Measurements from ENCODE around the gene B3GNT2.

B3GNT2 gene

DNA sequence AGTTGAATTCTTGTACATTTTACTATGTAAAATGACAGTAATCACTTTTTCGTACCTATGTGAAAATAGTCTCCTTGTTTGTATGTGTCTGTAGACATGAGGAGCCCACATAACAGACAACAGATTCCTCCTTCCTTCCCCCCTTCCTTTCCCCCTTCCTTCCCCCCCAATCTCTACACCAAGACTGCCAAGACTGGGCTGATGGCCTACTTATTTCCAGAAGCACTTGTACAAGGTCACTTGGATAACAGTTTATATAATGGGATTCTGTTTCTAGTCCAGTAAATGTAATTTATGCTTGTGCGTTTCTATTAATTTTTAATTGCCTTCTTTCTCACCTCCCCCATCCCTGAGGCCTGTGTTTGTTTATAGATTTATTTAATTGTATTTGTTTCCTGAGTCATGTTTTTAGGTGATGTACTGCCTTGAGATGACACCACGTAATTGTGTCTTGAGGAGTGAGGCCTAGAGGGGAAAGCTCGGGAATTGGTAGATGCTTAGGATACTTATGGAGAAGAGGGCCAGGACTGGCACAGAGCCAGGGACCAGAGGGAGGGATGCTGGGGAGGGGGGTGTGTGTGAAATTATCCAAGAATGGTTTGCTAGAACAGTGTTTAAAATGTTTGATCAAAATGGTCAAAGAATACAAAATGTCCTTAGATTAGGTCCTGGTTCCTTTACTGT lies 12.3 kb downstream of the B3GNT2 start:
- Mint-ChIP-seq H3K36me3 (peaks cover 20% of the 10 kb centered on the region), H3K4me3 (peak overlapping the region; percentile 35), H3K27ac (peak overlapping the region; percentile 84), H3K9me3 (peaks cover 8% of the 10 kb centered on the region), H3K4me1 (peaks cover 88% of the 10 kb centered on the region)
- no peak for ATAC-seq
- no peak for DNase-seq (ENCODE audit: low spot score in 2 of 2)

DNA sequence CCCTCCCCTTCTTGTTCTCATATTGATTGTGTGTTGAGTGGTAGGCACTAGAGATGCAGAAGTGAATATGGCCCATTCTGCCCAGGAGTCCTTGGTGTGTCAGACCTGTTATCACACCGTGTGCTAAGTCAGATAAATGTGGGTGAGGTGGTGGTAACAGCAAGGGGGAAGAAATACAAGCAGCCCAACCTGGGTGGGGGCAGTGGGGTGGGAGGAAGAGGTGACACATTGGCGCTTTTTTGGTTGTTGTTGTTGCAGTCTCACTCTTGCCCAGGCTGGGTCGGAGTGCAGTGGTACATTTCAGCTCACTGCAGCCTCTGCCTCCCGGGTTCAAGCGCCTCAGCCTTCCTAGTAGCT lies 12.8 kb downstream of the B3GNT2 start:
- Mint-ChIP-seq H3K27ac (peak overlapping the region; percentile 84), H3K4me3 (peak overlapping the region; percentile 35), H3K9me3 (peaks cover 8% of the 10 kb centered on the region), H3K36me3 (peaks cover 20% of the 10 kb centered on the region), H3K4me1 (peaks cover 88% of the 10 kb centered on the region)
- DNase-seq (ENCODE audit: low spot score in 2 of 2) (peak in 1 of 2 donors; percentile 69), ATAC-seq (peak; percentile 96)

DNA sequence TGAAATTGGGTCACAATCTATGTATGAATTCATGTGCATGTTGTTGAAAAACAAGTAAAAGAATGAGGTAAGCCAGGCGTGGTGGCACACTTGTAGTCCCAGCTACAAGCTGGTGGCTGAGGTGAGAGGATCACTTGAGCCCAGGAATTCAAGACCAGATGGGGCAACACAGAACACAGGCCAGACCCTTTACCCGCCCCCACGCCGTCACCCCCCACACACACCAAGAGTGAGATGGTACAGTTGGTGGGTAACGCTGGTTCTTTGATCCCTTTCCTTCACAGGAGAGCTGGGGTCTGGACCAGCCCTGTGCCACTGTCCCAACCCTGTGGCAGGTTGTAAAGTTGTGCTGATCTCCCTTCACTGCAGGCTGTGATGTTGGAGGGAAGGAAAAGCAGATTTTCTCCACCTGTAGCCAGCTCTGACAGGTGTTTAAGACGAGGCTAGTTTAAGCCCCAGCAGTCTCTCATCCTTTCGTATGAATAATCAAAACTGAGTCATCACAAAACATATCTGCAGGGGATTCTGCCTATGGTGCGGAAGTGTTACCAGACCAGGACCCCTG lies 13.6 kb downstream of the B3GNT2 start:
- ATAC-seq = peak; percentile 38
- peaks cover 17% of the 10 kb centered on the region for H3K36me3 Mint-ChIP-seq
- peaks cover 92% of the 10 kb centered on the region for H3K4me1 Mint-ChIP-seq
- no peak for DNase-seq (ENCODE audit: low spot score in 2 of 2)
- H3K27ac Mint-ChIP-seq = peak overlapping the region; percentile 84
- peaks cover 8% of the 10 kb centered on the region for H3K9me3 Mint-ChIP-seq
- peak overlapping the region; percentile 35 for H3K4me3 Mint-ChIP-seq

- Mint-ChIP-seq H3K4me1 (peaks cover 91% of the 10 kb centered on the region), H3K27ac (peak overlapping the region; percentile 73), H3K36me3 (no peaks in the 10 kb centered on the region), H3K4me3 (no peak overlapping the region), H3K9me3 (peaks cover 8% of the 10 kb centered on the region)
- DNase-seq (ENCODE audit: low spot score in 2 of 2) = no peak
- peak; percentile 12 for ATAC-seq
Measured at GRCh38 chr2:62215306-62216064, 19.6 kb downstream of the B3GNT2 start.

DNA sequence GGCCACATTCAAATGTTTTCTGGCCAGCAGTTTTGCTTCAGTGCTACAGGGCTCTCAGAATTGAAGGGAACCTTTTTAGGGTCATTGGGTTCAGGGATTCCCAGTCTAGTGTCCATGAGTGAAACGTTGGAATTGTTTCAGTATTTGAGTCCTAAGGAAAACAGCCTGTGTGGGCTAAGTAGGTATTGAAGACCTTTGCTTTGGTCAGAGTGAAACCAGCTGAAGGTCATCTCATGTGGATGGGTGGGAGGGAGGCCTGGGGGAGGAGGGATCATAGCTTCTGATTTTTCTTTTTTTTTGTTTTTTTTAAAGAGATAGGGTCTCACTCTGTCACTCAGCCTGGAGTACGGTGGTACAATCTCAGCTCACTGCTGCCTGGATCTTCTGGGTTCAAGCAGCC lies 20.2 kb downstream of the B3GNT2 start:
- Mint-ChIP-seq H3K36me3 (no peaks in the 10 kb centered on the region), H3K27ac (peak overlapping the region; percentile 73), H3K9me3 (peaks cover 8% of the 10 kb centered on the region), H3K4me1 (peaks cover 92% of the 10 kb centered on the region), H3K4me3 (no peak overlapping the region)
- DNase-seq (ENCODE audit: low spot score in 2 of 2) (no peak), ATAC-seq (no peak)

GRCh38 chr2:62216616-62217015 lies 20.7 kb downstream of the B3GNT2 start:
- peaks cover 6% of the 10 kb centered on the region for H3K9me3 Mint-ChIP-seq
- peaks cover 1% of the 10 kb centered on the region for H3K36me3 Mint-ChIP-seq
- H3K27ac Mint-ChIP-seq = peak overlapping the region; percentile 73
- DNase-seq (ENCODE audit: low spot score in 2 of 2) = no peak
- peak; percentile 68 for ATAC-seq
- H3K4me1 Mint-ChIP-seq = peaks cover 94% of the 10 kb centered on the region
- H3K4me3 Mint-ChIP-seq = peak overlapping the region; percentile 20

DNA sequence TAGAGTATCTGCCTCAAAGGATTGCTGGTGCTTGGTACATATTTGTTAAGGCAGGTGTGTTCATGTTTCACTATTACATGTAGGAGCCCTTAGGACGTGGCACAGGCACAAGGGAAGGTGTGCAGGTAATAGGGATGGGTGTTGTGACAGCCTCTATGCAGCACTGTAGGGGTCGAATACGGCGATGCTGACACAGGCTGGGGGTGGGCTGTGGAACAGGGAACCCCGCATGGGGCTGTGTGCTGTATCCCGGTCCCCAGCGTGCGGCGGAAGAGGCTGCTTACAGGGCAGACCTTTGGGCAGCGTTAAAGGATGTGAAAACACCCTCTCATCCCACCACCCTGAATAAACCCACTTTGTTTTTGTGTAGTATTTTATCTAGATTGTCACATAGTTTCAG lies 21.5 kb downstream of the B3GNT2 start:
- no peak for ATAC-seq
- no peaks in the 10 kb centered on the region for H3K9me3 Mint-ChIP-seq

DNA sequence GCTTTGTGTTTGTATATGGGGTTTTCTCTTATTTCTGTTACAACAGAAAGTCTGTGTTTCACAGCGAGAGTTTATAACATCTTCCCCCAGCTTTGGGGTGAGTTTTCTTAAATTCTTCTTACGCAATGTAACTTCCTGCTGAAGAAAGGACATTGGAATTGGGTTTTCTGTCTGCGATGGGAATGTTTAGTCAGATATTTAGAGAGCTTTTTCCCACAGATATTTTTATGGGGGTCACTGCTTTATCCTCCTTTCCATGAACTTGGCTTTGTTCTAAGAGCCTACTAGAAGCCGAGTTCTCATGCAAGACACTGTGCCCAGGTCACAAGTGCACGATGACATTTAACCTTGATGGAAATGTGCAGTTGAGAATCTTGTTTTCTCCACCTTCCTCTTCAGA lies 22.1 kb downstream of the B3GNT2 start:
- DNase-seq (ENCODE audit: low spot score in 2 of 2) (no peak), ATAC-seq (no peak)
- peaks cover 12% of the 10 kb centered on the region for H3K36me3 Mint-ChIP-seq
- peaks cover 96% of the 10 kb centered on the region for H3K4me1 Mint-ChIP-seq
- H3K4me3 Mint-ChIP-seq = no peak overlapping the region
- H3K9me3 Mint-ChIP-seq = no peaks in the 10 kb centered on the region
- H3K27ac Mint-ChIP-seq = no peak overlapping the region

More for the DNA sequence above, 21.5 kb downstream of the B3GNT2 start:
- peak overlapping the region; percentile 20 for H3K4me3 Mint-ChIP-seq
- H3K27ac Mint-ChIP-seq = peak overlapping the region; percentile 73
- peaks cover 7% of the 10 kb centered on the region for H3K36me3 Mint-ChIP-seq
- DNase-seq (ENCODE audit: low spot score in 2 of 2) = no peak
- H3K4me1 Mint-ChIP-seq = peaks cover 94% of the 10 kb centered on the region

- DNase-seq (ENCODE audit: low spot score in 2 of 2) (peak in 1 of 2 donors; percentile 56), ATAC-seq (peak; percentile 66)
- H3K4me1 Mint-ChIP-seq = peaks cover 92% of the 10 kb centered on the region
- no peaks in the 10 kb centered on the region for H3K9me3 Mint-ChIP-seq
- peak overlapping the region; percentile 25 for H3K4me3 Mint-ChIP-seq
- peaks cover 25% of the 10 kb centered on the region for H3K36me3 Mint-ChIP-seq
- peak overlapping the region; percentile 83 for H3K27ac Mint-ChIP-seq
Measured at GRCh38 chr2:62219407-62220159, 23.7 kb downstream of the B3GNT2 start.

DNA sequence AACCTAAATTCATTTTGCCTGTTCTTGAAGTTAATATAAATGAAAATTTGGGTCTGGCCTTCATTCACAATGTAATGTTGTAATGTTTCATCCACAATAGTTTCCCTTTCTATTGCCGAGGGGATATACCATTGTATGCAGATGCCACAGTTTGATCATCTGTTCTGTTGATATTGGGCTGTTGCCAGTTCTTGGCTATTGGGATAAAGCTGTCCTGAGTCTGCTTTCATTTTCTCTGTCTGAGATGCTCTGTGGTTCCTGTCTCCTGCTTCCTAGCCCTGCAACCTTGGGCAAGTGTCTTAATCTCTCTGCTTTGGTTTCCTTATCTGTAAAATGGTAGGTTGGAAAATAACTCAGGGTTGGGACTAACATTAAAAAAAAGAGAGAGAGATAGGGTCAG lies 25.2 kb downstream of the B3GNT2 start:
- DNase-seq (ENCODE audit: low spot score in 2 of 2) = peak in 1 of 2 donors; percentile 18
- H3K27ac Mint-ChIP-seq = peak overlapping the region; percentile 68
- ATAC-seq = no peak
- H3K9me3 Mint-ChIP-seq = no peaks in the 10 kb centered on the region
- peaks cover 82% of the 10 kb centered on the region for H3K4me1 Mint-ChIP-seq
- no peak overlapping the region for H3K4me3 Mint-ChIP-seq
- H3K36me3 Mint-ChIP-seq = peaks cover 35% of the 10 kb centered on the region

DNA sequence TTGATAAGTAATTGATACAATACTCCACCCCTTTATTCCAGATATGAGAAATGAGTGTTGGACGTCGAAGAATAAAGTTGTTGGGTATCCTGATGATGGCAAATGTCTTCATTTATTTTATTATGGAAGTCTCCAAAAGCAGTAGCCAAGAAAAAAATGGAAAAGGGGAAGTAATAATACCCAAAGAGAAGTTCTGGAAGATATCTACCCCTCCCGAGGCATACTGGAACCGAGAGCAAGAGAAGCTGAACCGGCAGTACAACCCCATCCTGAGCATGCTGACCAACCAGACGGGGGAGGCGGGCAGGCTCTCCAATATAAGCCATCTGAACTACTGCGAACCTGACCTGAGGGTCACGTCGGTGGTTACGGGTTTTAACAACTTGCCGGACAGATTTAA lies 26.3 kb downstream of the B3GNT2 start:
- no peak for ATAC-seq
- Mint-ChIP-seq H3K4me3 (peak overlapping the region; percentile 1), H3K36me3 (peaks cover 35% of the 10 kb centered on the region), H3K9me3 (no peaks in the 10 kb centered on the region), H3K4me1 (peaks cover 71% of the 10 kb centered on the region), H3K27ac (peak overlapping the region; percentile 68)
- DNase-seq (ENCODE audit: low spot score in 2 of 2) = peak in 1 of 2 donors; percentile 46

DNA sequence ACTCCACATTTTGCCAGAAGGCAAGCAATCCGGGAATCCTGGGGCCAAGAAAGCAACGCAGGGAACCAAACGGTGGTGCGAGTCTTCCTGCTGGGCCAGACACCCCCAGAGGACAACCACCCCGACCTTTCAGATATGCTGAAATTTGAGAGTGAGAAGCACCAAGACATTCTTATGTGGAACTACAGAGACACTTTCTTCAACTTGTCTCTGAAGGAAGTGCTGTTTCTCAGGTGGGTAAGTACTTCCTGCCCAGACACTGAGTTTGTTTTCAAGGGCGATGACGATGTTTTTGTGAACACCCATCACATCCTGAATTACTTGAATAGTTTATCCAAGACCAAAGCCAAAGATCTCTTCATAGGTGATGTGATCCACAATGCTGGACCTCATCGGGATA lies 26.8 kb downstream of the B3GNT2 start:
- Mint-ChIP-seq H3K9me3 (no peaks in the 10 kb centered on the region), H3K36me3 (peaks cover 35% of the 10 kb centered on the region), H3K4me3 (peak overlapping the region; percentile 1), H3K4me1 (peaks cover 67% of the 10 kb centered on the region), H3K27ac (peak overlapping the region; percentile 68)
- peak in 1 of 2 donors; percentile 50 for DNase-seq (ENCODE audit: low spot score in 2 of 2)
- ATAC-seq = peak; percentile 55

- Mint-ChIP-seq H3K9me3 (no peaks in the 10 kb centered on the region), H3K4me3 (no peak overlapping the region), H3K36me3 (peaks cover 42% of the 10 kb centered on the region), H3K4me1 (peaks cover 44% of the 10 kb centered on the region), H3K27ac (peak overlapping the region; percentile 83)
- DNase-seq (ENCODE audit: low spot score in 2 of 2) = peak in 1 of 2 donors; percentile 3
- ATAC-seq = no peak
Measured at GRCh38 chr2:62224976-62225375, 29.1 kb downstream of the B3GNT2 start.

- peaks cover 27% of the 10 kb centered on the region for H3K4me1 Mint-ChIP-seq
- no peak overlapping the region for H3K4me3 Mint-ChIP-seq
- H3K36me3 Mint-ChIP-seq = peaks cover 34% of the 10 kb centered on the region
- H3K9me3 Mint-ChIP-seq = no peaks in the 10 kb centered on the region
- peak in 1 of 2 donors; percentile 38 for DNase-seq (ENCODE audit: low spot score in 2 of 2)
- ATAC-seq = no peak
- H3K27ac Mint-ChIP-seq = peak overlapping the region; percentile 45
Measured at GRCh38 chr2:62227386-62228075, 31.6 kb downstream of the B3GNT2 start.

Measured in stimulated activated effector memory CD8-positive, alpha-beta T cell treated with anti-CD3 and anti-CD28 coated beads, Interleukin-12 subunit alpha, Interleukin-12 subunit beta, amount 100 ng/mL, for 72 hours (primary cell).